KMS-11 (cell line): ENCODE measurements around the gene PTX4.

Source experiments
- H2AFZ ChIP-seq: fragments of 200-600 bp; sonication (generic); 2 replicates; pipeline ENCODE4 v1.6.1; 2016; ENCODE audit warnings: antibody characterized with exemption, mixed run types, low read depth
- H3K27ac ChIP-seq: fragments of 200-600 bp; sonication (generic); 2 replicates; pipeline ENCODE4 v1.6.1; 2016; ENCODE audit warnings: mild to moderate bottlenecking, mixed run types
- H3K27me3 ChIP-seq: fragments of 200-600 bp; sonication (generic); 2 replicates; pipeline ENCODE4 v1.6.1; 2017; ENCODE audit warnings: mild to moderate bottlenecking, low read depth, mixed run types, moderate library complexity; ENCODE audit not compliant: insufficient read depth
- H3K36me3 ChIP-seq: fragments of 200-600 bp; sonication (generic); 2 replicates; pipeline ENCODE4 v1.6.1; 2017; ENCODE audit warnings: mild to moderate bottlenecking, mixed run types; ENCODE audit not compliant: insufficient read depth
- H3K4me1 ChIP-seq: fragments of 200-600 bp; sonication (generic); 2 replicates; pipeline ENCODE4 v1.6.1; 2016; ENCODE audit warnings: mild to moderate bottlenecking, low read depth, mixed run types; ENCODE audit not compliant: poor library complexity, severe bottlenecking
- H3K4me2 ChIP-seq: fragments of 200-600 bp; sonication (generic); 2 replicates; pipeline ENCODE4 v1.7.0; 2016; ENCODE audit warnings: mild to moderate bottlenecking, mixed run types
- H3K4me3 ChIP-seq: fragments of 200-600 bp; sonication (generic); IDR thresholded peaks from 2 replicates; pipeline ENCODE4 v1.6.1; 2017; ENCODE audit warnings: low read depth, low read length, mixed read lengths; ENCODE audit not compliant: insufficient read depth
- H3K79me2 ChIP-seq: fragments of 200-600 bp; sonication (generic); 2 replicates; pipeline ENCODE4 v1.6.1; 2016; ENCODE audit warnings: low read depth, mixed run types; ENCODE audit not compliant: insufficient read depth
- H3K9ac ChIP-seq: fragments of 200-600 bp; sonication (generic); 2 replicates; pipeline ENCODE4 v1.6.1; 2016; ENCODE audit warnings: mild to moderate bottlenecking, mixed run types
- H4K20me1 ChIP-seq: fragments of 200-600 bp; sonication (generic); 2 replicates; pipeline ENCODE4 v1.6.1; 2016; ENCODE audit warnings: mild to moderate bottlenecking, mixed run types; ENCODE audit not compliant: insufficient read depth
- TF ChIP-seq, protein P1 (sequence below): fragments of 200-600 bp; sonication (generic); conservative IDR thresholded peaks from 2 replicates; pipeline ENCODE4 v1.6.1; 2017; ENCODE audit warnings: low read depth, mild to moderate bottlenecking, antibody characterized with exemption, low read length, moderate library complexity, mixed read lengths

The PTX4 gene

DNA sequence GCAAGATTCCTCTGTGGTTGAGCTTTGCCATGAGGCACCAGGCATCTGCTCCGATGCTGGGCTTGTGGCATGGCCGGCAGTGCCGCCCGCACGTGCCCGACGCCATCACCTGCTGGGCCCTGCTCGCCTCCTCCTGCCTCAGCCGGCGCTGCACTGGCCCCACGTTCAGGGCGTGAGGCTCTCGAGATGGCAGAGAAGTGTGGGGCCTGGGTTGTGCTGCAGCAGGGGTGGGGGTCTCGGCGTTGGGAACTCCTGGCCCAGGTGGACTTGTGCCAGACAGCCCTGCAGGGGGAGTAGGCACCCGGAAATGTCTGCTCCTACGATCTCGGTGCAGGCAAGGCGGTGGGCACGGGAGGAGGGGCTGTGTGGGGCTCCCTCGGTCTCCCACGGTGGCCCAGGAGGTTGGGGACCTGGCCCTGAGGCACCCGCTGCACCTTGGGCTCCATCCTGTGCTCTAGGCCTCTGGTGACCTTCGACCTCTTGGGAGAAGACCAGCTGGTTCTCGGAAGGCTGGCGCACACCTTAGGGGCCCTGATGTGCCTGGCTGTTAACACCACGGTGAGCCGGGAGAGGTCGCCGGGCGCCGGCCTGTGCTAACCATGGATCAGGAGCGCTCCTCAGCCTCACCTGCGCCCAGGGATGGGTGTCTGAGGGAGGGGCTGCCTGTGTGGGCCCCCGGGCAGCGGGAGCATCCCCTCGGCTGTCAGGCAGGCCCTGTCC, 17.9 kb upstream of the PTX4 start:
- Histone ChIP-seq H3K27ac (no peak overlapping the region), H3K79me2 (no peaks in the 10 kb centered on the region), H3K9ac (no peak overlapping the region), H3K36me3 (peaks cover 4% of the 10 kb centered on the region; the same call in 1 of the 2 replicates), H3K4me1 (no peaks in the 10 kb centered on the region), H4K20me1 (no peaks in the 10 kb centered on the region), H3K4me2 (no peak overlapping the region), H2AFZ (no peak overlapping the region), H3K27me3 (no peaks in the 10 kb centered on the region), H3K4me3 (no peak overlapping the region)
- TF ChIP-seq, protein P1, sequence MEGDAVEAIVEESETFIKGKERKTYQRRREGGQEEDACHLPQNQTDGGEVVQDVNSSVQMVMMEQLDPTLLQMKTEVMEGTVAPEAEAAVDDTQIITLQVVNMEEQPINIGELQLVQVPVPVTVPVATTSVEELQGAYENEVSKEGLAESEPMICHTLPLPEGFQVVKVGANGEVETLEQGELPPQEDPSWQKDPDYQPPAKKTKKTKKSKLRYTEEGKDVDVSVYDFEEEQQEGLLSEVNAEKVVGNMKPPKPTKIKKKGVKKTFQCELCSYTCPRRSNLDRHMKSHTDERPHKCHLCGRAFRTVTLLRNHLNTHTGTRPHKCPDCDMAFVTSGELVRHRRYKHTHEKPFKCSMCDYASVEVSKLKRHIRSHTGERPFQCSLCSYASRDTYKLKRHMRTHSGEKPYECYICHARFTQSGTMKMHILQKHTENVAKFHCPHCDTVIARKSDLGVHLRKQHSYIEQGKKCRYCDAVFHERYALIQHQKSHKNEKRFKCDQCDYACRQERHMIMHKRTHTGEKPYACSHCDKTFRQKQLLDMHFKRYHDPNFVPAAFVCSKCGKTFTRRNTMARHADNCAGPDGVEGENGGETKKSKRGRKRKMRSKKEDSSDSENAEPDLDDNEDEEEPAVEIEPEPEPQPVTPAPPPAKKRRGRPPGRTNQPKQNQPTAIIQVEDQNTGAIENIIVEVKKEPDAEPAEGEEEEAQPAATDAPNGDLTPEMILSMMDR = no peak

DNA sequence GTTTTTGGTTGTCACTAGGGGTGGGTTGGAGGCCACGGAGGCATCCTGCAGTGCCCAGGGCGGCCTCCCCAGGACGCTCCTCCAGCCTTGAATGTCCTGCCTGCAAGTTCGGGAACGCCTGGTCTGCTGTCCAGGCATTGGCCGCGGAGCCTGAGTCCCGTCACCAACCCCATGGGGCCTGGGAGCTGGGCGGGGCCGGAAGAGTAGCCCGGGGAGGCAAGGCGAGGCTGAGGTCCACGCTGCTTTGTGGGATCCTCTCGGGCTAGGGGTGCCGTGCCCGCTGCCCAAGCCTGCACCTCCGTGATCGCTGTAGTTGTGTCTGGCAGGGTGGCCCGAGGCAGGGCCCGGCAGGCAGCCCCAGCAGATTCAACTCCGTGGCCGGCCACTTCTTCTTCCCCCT, 17.2 kb upstream of the PTX4 start:
- no peaks in the 10 kb centered on the region for H3K79me2 ChIP-seq
- H4K20me1 ChIP-seq = no peaks in the 10 kb centered on the region
- no peak overlapping the region for H3K9ac ChIP-seq
- no peak overlapping the region for H3K27ac ChIP-seq
- no peaks in the 10 kb centered on the region for H3K27me3 ChIP-seq
- no peaks in the 10 kb centered on the region for H3K4me1 ChIP-seq
- peaks cover 10% of the 10 kb centered on the region; the same call in 1 of the 2 replicates for H3K36me3 ChIP-seq
- no peak overlapping the region for H3K4me2 ChIP-seq
- H2AFZ ChIP-seq = no peak overlapping the region
- H3K4me3 ChIP-seq = no peak overlapping the region
- TF ChIP-seq, protein P1 = no peak

DNA sequence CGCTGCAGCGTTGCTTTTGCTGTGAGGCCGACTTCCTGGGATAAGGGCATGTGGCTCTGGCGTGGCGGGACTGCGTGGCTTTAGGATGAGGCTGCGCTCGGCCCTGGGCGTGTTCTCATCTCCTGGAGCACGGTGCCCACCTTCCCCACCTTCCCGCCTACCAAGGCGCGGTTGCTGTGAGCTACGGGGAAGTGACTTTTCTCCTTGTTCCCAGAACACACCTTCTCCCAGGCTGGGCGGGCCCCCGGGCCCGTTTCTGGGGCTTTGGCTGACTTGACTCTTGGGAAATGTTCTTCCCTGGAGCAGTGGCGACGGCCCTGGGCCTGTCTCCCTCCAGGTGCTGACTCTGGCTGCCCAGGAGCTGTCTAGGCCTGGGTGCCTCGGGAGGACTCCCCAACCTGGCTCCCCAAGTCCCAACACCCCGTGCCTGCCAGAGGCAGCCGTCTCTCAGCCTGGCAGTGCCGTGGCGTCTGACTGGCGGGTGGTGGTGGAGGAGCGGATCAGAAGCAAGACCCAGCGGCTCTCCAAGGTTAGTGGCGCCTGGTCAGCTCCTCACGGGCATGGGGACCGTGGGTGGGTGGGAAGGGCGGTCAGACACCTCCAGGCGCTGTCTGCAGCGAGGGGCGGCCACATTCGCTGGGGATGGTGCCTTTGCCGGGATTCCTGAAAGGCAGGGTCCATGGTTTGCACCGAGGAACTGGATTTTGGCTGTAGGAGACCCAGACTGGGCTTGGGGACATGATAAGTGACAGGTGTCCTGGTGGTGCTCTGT, 16.5 kb upstream of the PTX4 start:
- no peaks in the 10 kb centered on the region for H4K20me1 ChIP-seq
- no peak overlapping the region for H3K4me2 ChIP-seq
- no peaks in the 10 kb centered on the region for H3K27me3 ChIP-seq
- no peak overlapping the region for H3K9ac ChIP-seq
- no peaks in the 10 kb centered on the region for H3K4me1 ChIP-seq
- H3K36me3 ChIP-seq = peaks cover 10% of the 10 kb centered on the region; the same call in 1 of the 2 replicates
- H3K27ac ChIP-seq = no peak overlapping the region
- H2AFZ ChIP-seq = no peak overlapping the region
- H3K4me3 ChIP-seq = no peak overlapping the region
- TF ChIP-seq, protein P1 = no peak
- no peaks in the 10 kb centered on the region for H3K79me2 ChIP-seq

DNA sequence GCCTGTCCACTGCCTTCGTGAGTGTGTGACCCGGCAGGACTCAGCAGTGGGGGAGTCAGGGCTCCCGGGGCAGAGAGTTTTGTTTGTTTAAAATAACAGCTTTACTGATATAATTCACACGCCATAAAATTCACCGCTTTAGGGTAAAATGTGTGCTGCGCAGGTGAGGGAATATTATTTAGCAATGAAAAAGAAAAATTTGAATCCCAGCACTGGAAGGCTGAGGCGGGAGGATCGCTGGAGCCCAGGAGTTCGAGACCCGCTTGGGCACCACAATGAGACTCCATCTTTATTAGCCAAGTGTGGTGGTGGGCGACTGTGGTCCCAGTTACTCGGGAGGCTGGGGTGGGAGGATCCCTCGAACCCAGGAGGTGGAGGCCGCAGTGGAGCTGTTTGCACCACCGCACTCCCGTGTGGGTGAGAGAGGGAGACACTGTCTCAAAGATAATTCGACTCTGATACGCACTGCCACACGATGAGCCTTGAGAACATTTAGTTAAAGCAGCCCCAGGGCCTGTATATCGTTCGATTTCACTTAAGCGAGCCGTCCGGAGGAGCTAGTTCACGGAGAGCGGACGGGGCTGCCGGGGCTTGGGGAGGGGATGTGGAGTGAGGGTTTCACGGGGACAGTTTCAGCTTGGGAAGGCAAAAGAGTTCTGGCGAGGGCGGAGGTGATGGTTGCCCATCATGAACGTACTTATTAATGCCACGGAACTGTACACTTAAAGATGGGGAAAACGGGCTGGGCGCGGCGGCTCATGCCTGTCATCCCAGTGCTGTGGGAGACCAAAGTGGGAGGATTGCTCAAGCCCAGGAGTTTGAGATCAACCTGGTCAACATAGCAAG, 14.6 kb upstream of the PTX4 start:
- TF ChIP-seq, protein P1 = no peak
- H3K36me3 ChIP-seq = peaks cover 10% of the 10 kb centered on the region; the same call in 1 of the 2 replicates

More for the DNA sequence above, 14.6 kb upstream of the PTX4 start:
- H3K27me3 ChIP-seq = no peaks in the 10 kb centered on the region
- H3K4me2 ChIP-seq = no peak overlapping the region
- no peak overlapping the region for H2AFZ ChIP-seq
- H3K4me1 ChIP-seq = no peaks in the 10 kb centered on the region
- no peak overlapping the region for H3K27ac ChIP-seq
- no peaks in the 10 kb centered on the region for H4K20me1 ChIP-seq
- no peaks in the 10 kb centered on the region for H3K79me2 ChIP-seq
- no peak overlapping the region for H3K4me3 ChIP-seq
- H3K9ac ChIP-seq = no peak overlapping the region
